Endothelial cell of umbilical vein (primary cell): ENCODE measurements around the gene DTWD2. TPM values are rescaled to one million over a fixed set of nuclear protein-coding genes. Genes with fewer than 3 reads are reported as not detected.

Source experiments
- BruUV-seq: library from RNA; stranded (reverse); fragments of 400-500 nt; replicated peaks from 2 replicates; lab custom pipeline; 2021; lab: Mats Ljungman, UMichigan
- CTCF ChIA-PET: fragments of 300-600, 350-600 bp; sonication (Branson Sonifier 250); formaldehyde crosslinking; loops from one replicate; lab custom pipeline; 2021; ENCODE audit warnings: antibody characterized with exemption, inconsistent platforms; lab: Charles Lee
- POLR2A ChIA-PET: fragments of 300-600, 350-600 bp; sonication (Branson Sonifier 250); formaldehyde crosslinking; loops from one replicate; lab custom pipeline; 2021; ENCODE audit warnings: antibody characterized with exemption, inconsistent platforms; lab: Charles Lee
- DNase-seq: peaks from one replicate; pipeline ENCODE4 v3.0.0-alpha.2; 2011; ENCODE audit warnings: low read depth, low spot score
- FAIRE-seq: peaks from 2 replicates; lab custom pipeline; 2011; peaks lifted over from hg19 to GRCh38; lab: Jason Lieb, UNC
- H2AFZ ChIP-seq: 2 replicates; pipeline ENCODE4 v1.6.0; 2012; ENCODE audit warnings: low read depth, low read length, control low read depth, inconsistent platforms
- H3K27ac ChIP-seq: 2 replicates; pipeline ENCODE4 v1.5.1; 2011; ENCODE audit warnings: low read depth, mild to moderate bottlenecking, control low read depth, low read length, moderate library complexity; ENCODE audit not compliant: insufficient read depth
- H3K27me3 ChIP-seq, 2 experiments: 2 replicates each; pipeline versions ENCODE4 v1.6.0 to v1.6.1; 2011; ENCODE audit warnings: low read length in 2 of 2, mixed read lengths in 1 of 2; ENCODE audit not compliant: control insufficient read depth in 2 of 2, insufficient read depth in 2 of 2
- H3K36me3 ChIP-seq, 2 experiments: 2 replicates in 1 of 2; 3 replicates in 1 of 2; pipeline ENCODE4 v1.5.1; 2011; ENCODE audit warnings: low read length in 2 of 2, mild to moderate bottlenecking in 1 of 2, moderate library complexity in 1 of 2; ENCODE audit not compliant: control insufficient read depth in 2 of 2, insufficient read depth in 2 of 2; ENCODE audit errors: extremely low read depth in 1 of 2
- H3K4me1 ChIP-seq: 3 replicates; pipeline ENCODE4 v1.5.1; 2011; ENCODE audit warnings: mild to moderate bottlenecking, low read length; ENCODE audit not compliant: control insufficient read depth, insufficient read depth; ENCODE audit errors: extremely low read depth
- H3K4me2 ChIP-seq: 2 replicates; pipeline ENCODE4 v1.6.1; 2011; ENCODE audit warnings: low read length, control low read depth, mixed read lengths; ENCODE audit not compliant: insufficient read depth
- H3K4me3 ChIP-seq, 3 experiments: fragments of 200-600 bp in 1 of 3; sonication (generic), shearing (Covaris generic) in 1 of 3; replicated peaks in 1 of 3; 2 replicates each; pipeline ENCODE4 v1.5.1; 2011 to 2016; ENCODE audit warnings: control low read depth in 3 of 3, low read length in 3 of 3, mild to moderate bottlenecking in 2 of 3, inconsistent platforms in 1 of 3, low read depth in 1 of 3, moderate library complexity in 1 of 3; ENCODE audit not compliant: insufficient read depth in 1 of 3
- H3K79me2 ChIP-seq: 2 replicates; pipeline ENCODE4 v1.6.0; 2012; ENCODE audit warnings: low read length, inconsistent platforms; ENCODE audit not compliant: control insufficient read depth, insufficient read depth
- H3K9ac ChIP-seq: replicated peaks from 2 replicates; pipeline ENCODE3; 2011; ENCODE audit warnings: low read length, control low read depth; ENCODE audit not compliant: insufficient read depth; ENCODE audit errors: extremely low read depth
- H3K9me1 ChIP-seq: replicated peaks from 3 replicates; pipeline ENCODE4 v1.6.0; 2011; ENCODE audit warnings: mild to moderate bottlenecking, low read length; ENCODE audit not compliant: control insufficient read depth, insufficient read depth; ENCODE audit errors: extremely low read depth
- H3K9me3 ChIP-seq: replicated peaks from 2 replicates; pipeline ENCODE4 v1.5.1; 2012; ENCODE audit warnings: low read length, inconsistent platforms; ENCODE audit not compliant: control insufficient read depth, insufficient read depth
- H4K20me1 ChIP-seq: replicated peaks from 2 replicates; pipeline ENCODE3; 2011; ENCODE audit warnings: mild to moderate bottlenecking, low read length; ENCODE audit not compliant: control insufficient read depth, insufficient read depth; ENCODE audit errors: extremely low read depth
- CTCF ChIP-seq, 2 donors: IDR thresholded peaks; 1 replicate in 1 of 2; 2 replicates in 1 of 2; pipeline ENCODE4 v1.5.1; 2011; ENCODE audit warnings: low read length in 2 of 2, mild to moderate bottlenecking in 2 of 2, moderate library complexity in 2 of 2, control low read depth in 1 of 2, inconsistent platforms in 1 of 2, low read depth in 1 of 2; ENCODE audit not compliant: insufficient read depth in 1 of 2; ENCODE audit errors: extremely low read depth in 1 of 2
- EZH2 ChIP-seq: IDR thresholded peaks from 2 replicates; pipeline ENCODE4 v1.6.1; 2012; ENCODE audit warnings: borderline replicate concordance, low read depth, mild to moderate bottlenecking, moderate library complexity, low read length, inconsistent platforms; ENCODE audit not compliant: severe bottlenecking
- FOS ChIP-seq: IDR thresholded peaks from 2 replicates; pipeline ENCODE4 v1.6.1; 2011; ENCODE audit warnings: mild to moderate bottlenecking, low read length, moderate library complexity, borderline replicate concordance; ENCODE audit not compliant: insufficient read depth
- GATA2 ChIP-seq: IDR thresholded peaks from 2 replicates; pipeline ENCODE4 v1.7.0; 2011; ENCODE audit warnings: low read depth, mild to moderate bottlenecking, moderate library complexity, mixed read lengths, low read length; ENCODE audit not compliant: insufficient read length, insufficient read depth
- JUN ChIP-seq: IDR thresholded peaks from 2 replicates; pipeline ENCODE4 v1.6.1; 2011; ENCODE audit warnings: borderline replicate concordance, low read depth; ENCODE audit not compliant: insufficient read length, insufficient read depth
- MAX ChIP-seq: IDR thresholded peaks from 2 replicates; pipeline ENCODE4 v1.6.1; 2011; ENCODE audit not compliant: insufficient read depth, insufficient read length
- MYC ChIP-seq: IDR thresholded peaks from one replicate; pipeline ENCODE4 v1.6.1; 2011; ENCODE audit warnings: mild to moderate bottlenecking, low read depth, low read length
- POLR2A ChIP-seq: IDR thresholded peaks from 2 replicates; pipeline ENCODE4 v1.6.1; 2012; ENCODE audit warnings: low read depth, mild to moderate bottlenecking, control low read depth, low read length
- POLR2AphosphoS5 ChIP-seq: IDR thresholded peaks from 2 replicates; pipeline ENCODE4 v1.6.1; 2012; ENCODE audit warnings: low read depth, mild to moderate bottlenecking, control low read depth, low read length, moderate library complexity; ENCODE audit not compliant: insufficient read depth
- dilution Hi-C: fragments of 300-500 bp; cut with MboI; formaldehyde crosslinking; loops from one replicate; pipeline ENCODE4 v1.15.0; 2019; ENCODE audit warnings: low sequenced_read_pairs; ENCODE audit not compliant: extremely low pct_ligation_motif_present
- intact Hi-C: fragments of 100-400 bp; cut with micrococcal nuclease; formaldehyde crosslinking; loops from one replicate; pipeline ENCODE4 v1.10.0; 2022
- polyA plus RNA-seq, 4 experiments: library from polyadenylated mRNA; depleted of rRNA in 3 of 4; stranded (reverse) in 3 of 4; unstranded in 1 of 4; fragments of >200 nt; gene quantifications; 2 replicates each; pipeline versions ENCODE4 v1.2.1 to v1.2.3, GENCODE V29; 2011 to 2012; ENCODE audit warnings: missing spikeins in 1 of 4
- total RNA-seq: library from RNA; stranded (reverse); gene quantifications from 2 replicates; pipeline ENCODE4 v1.2.3, GENCODE V29; 2021

DTWD2 gene
- total and polyA plus RNA-seq, 2 donors (not counting 3 experiments of a cell fraction or from before 2014, with no cell fraction given): 0.99 to 1.1 TPM

GRCh38 chr5:119017994-119018393 lies 29.6 kb upstream of the DTWD2 start:
- intact Hi-C loops (no loop called here), dilution Hi-C loops (no loop called here)
- Histone ChIP-seq H3K4me2 (no peak overlapping the region), H3K27ac (no peak overlapping the region), H3K9ac (no peak overlapping the region), H3K9me3 (no peaks in the 10 kb centered on the region), H3K4me1 (no peaks in the 10 kb centered on the region), H3K9me1 (no peaks in the 10 kb centered on the region), H3K27me3 (no peaks in the 10 kb centered on the region), H4K20me1 (no peaks in the 10 kb centered on the region), H2AFZ (no peak overlapping the region), H3K36me3 (no peaks in the 10 kb centered on the region), H3K79me2 (no peaks in the 10 kb centered on the region), H3K4me3 (no peak overlapping the region)
- no peak for DNase-seq
- no TSS peak for BruUV-seq
- FAIRE-seq: no peak
- TF ChIP-seq GATA2 (no peak), JUN (no peak), MAX (no peak), CTCF (IDR thresholded peaks at IDR 0.05; ENCODE audit: extremely low read depth in 1 of 2, insufficient read depth in 1 of 2, low read depth in 1 of 2, low read length in 2 of 2) (no peak), POLR2AphosphoS5 (no peak), FOS (no peak), POLR2A (no peak), MYC (no peak), EZH2 (no peak)
- ChIA-PET POLR2A (no interaction called here), CTCF (interaction anchor here (0.8 to 3.2 kb wide), 2 partner anchors 394 kb away, joined by 3 to 12 read pairs; no protein-coding TSS in a partner anchor)
